Spleen (tissue), 11 donors: ENCODE measurements around the gene SLC16A10. TPM values are rescaled to one million over a fixed set of nuclear protein-coding genes. Genes with fewer than 3 reads are reported as not detected.

Experiments
- DNase-seq: peaks from one replicate; pipeline ENCODE4 v3.0.0-alpha.2; 2020
- H3K27ac ChIP-seq, 8 donors: fragments of 200-600 bp; sonication (generic) in 7 of 8; 1 replicate in 4 of 8; 2 replicates in 4 of 8; pipeline versions ENCODE4 v1.5.0 to v1.8.0; 2016 to 2021; ENCODE audit warnings: inconsistent platforms in 4 of 8, mild to moderate bottlenecking in 4 of 8, moderate library complexity in 1 of 8
- H3K27me3 ChIP-seq, 7 donors: fragments of 200-600 bp; sonication (generic) in 6 of 7; replicated peaks in 1 of 7; 1 replicate in 4 of 7; 2 replicates in 3 of 7; pipeline versions ENCODE4 v1.5.0 to v1.8.0; 2016 to 2021; ENCODE audit warnings: inconsistent platforms in 3 of 7, mild to moderate bottlenecking in 1 of 7
- H3K36me3 ChIP-seq, 6 donors: fragments of 200-600 bp; sonication (generic) in 5 of 6; 1 replicate in 4 of 6; 2 replicates in 2 of 6; pipeline versions ENCODE4 v1.5.0 to v1.8.0; 2016 to 2021; ENCODE audit warnings: inconsistent platforms in 2 of 6
- H3K4me1 ChIP-seq, 6 donors: fragments of 200-600 bp; sonication (generic) in 5 of 6; 1 replicate in 3 of 6; 2 replicates in 3 of 6; pipeline versions ENCODE4 v1.5.0 to v1.8.0; 2016 to 2021; ENCODE audit warnings: inconsistent platforms in 3 of 6
- H3K4me3 ChIP-seq, 8 donors: fragments of 200-600 bp; sonication (generic) in 7 of 8; 1 replicate in 4 of 8; 2 replicates in 4 of 8; pipeline versions ENCODE4 v1.5.0 to v1.8.0; 2016 to 2021; ENCODE audit warnings: inconsistent platforms in 4 of 8, mild to moderate bottlenecking in 4 of 8, moderate library complexity in 2 of 8
- H3K9me3 ChIP-seq, 8 donors: fragments of 200-600 bp; sonication (generic) in 7 of 8; 1 replicate in 4 of 8; 2 replicates in 4 of 8; pipeline versions ENCODE4 v1.5.0 to v1.8.0; 2016 to 2021; ENCODE audit warnings: inconsistent platforms in 4 of 8
- POLR2A ChIP-seq, 3 donors: fragments of 450-650 bp; IDR thresholded peaks; one replicate each; pipeline ENCODE4 v1.5.1; 2017; ENCODE audit warnings: antibody characterized with exemption in 3 of 3, mild to moderate bottlenecking in 1 of 3
- POLR2AphosphoS5 ChIP-seq, 3 donors: sonication (generic); formaldehyde crosslinking; IDR thresholded peaks; one replicate each; pipeline ENCODE4 v1.5.1; 2017; ENCODE audit warnings: antibody characterized with exemption in 3 of 3
- WGBS, 5 donors: extraction: QIAGEN DNeasy Blood & Tissue Kit in 3 of 5; methylation state at CpG; one replicate each; pipeline versions ENCODE4 v1.1.5 to v1.1.7; 2013 to 2018; 5-methylcytosine and 5-hydroxymethylcytosine counted together
- intact Hi-C: fragments of 100-400 bp; cut with DNase I; formaldehyde crosslinking; loops from one replicate; pipeline ENCODE4 v1.15.0; 2023; ENCODE audit warnings: low total_unique reads
- polyA plus RNA-seq, 3 donors: library from polyadenylated mRNA; stranded (reverse); fragments of 200-250 nt; gene quantifications; one replicate each; pipeline ENCODE4 v1.2.1, GENCODE V29; 2013
- total RNA-seq, 7 donors: library from RNA; depleted of rRNA in 3 of 7; stranded (reverse); fragments of >200 nt in 3 of 7; fragmentation: NEBNext Ultra II Directional in 4 of 7; extraction: Animal tissue kit (Norgen Biotek cat#: 25700) in 4 of 7; gene quantifications; one replicate each; pipeline versions ENCODE4 v1.1.0 to v1.2.1, GENCODE V29; 2016 to 2021
- TF ChIP-seq, protein P1 (sequence below), 11 experiments: fragments of 200-600 bp in 7 of 11; fragments of 450-650 bp in 4 of 11; sonication (generic) in 4 of 11; IDR thresholded peaks in 8 of 11; conservative IDR thresholded peaks in 3 of 11; 1 replicate in 7 of 11; 2 replicates in 4 of 11; pipeline versions ENCODE4 v1.4.0 to v1.8.0; 2016 to 2021; ENCODE audit warnings: antibody characterized with exemption in 11 of 11, inconsistent platforms in 4 of 11, mild to moderate bottlenecking in 1 of 11
- donor health status: healthy with polysubstance abuse.
- donor health status: DM: no; HTN: no; CAD: no; lungs with moderate emphysema.
- donor health status: DM: no; HTN: no; CAD: no.
- donor health status: Bipolar disorder and iron deficiency.
- donor health status: healthy.
- donor health status: DM: no; HTN: no; CAD: no.
- donor health status: DM: yes; HTN: yes; CAD: no.

Gene SLC16A10
- total and polyA plus RNA-seq, 10 donors: 0.24 to 19.9 (median 5.6) TPM

DNA sequence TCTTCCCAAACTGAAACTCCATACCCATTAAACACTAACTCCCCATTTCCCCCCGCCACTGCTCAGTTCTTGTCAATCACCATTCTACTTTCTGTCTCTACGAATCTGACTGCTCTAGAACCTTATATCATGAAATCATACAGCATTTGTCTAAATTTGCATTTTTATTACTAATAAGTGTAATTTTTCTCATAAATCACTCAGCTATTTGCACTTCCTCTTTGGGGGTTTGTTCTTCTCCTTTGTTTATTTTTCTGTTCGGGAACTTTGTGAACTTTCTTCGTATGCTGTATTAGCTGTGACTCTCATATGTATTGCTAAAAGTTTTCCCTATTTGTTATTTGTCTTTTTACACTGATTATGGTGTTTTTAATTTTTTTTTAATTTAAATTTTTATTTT, 152.2 kb downstream of the SLC16A10 start:
- Histone ChIP-seq H3K27me3 (no peaks in the 10 kb centered on the region), H3K36me3 (no peaks in the 10 kb centered on the region), H3K27ac (peak overlapping the region in 4 of 8 donors; percentile 13 to 30 (median 20)), H3K9me3 (no peaks in the 10 kb centered on the region), H3K4me1 (no peaks in the 10 kb centered on the region), H3K4me3 (no peak overlapping the region)
- 37 to 65% (median 56%) methylated on average over 4 of the region's 4 CpGs for WGBS, 5 donors
- no peak for DNase-seq
- TF ChIP-seq, protein P1, sequence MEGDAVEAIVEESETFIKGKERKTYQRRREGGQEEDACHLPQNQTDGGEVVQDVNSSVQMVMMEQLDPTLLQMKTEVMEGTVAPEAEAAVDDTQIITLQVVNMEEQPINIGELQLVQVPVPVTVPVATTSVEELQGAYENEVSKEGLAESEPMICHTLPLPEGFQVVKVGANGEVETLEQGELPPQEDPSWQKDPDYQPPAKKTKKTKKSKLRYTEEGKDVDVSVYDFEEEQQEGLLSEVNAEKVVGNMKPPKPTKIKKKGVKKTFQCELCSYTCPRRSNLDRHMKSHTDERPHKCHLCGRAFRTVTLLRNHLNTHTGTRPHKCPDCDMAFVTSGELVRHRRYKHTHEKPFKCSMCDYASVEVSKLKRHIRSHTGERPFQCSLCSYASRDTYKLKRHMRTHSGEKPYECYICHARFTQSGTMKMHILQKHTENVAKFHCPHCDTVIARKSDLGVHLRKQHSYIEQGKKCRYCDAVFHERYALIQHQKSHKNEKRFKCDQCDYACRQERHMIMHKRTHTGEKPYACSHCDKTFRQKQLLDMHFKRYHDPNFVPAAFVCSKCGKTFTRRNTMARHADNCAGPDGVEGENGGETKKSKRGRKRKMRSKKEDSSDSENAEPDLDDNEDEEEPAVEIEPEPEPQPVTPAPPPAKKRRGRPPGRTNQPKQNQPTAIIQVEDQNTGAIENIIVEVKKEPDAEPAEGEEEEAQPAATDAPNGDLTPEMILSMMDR (IDR thresholded peaks at IDR 0.05 in 8 of 11, conservative IDR thresholded peaks at IDR 0.05 in 3 of 11): no peak
- TF ChIP-seq POLR2A (IDR thresholded peaks at IDR 0.05) (no peak), POLR2AphosphoS5 (IDR thresholded peaks at IDR 0.05) (no peak)
- intact Hi-C loops: no loop called here

DNA sequence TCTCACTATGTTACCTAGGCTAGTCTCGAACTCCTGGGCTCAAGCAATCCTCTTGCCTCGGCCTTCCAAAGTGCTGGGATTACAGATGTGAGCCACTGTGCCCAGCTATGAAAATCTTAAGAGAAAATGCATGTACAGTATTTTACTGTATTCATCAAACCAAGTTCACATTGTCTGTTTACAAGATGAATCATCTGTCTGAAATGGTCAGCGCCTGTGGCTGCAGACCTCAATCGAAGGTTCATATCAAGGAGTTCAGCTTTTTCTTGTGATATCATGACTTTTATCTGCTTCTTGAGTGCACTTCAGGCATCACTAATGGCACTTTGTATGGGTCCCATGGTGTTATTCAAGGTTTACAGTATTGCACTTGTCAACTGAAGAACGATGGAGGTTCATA, 155.1 kb downstream of the SLC16A10 start:
- Histone ChIP-seq H3K27ac (no peak overlapping the region), H3K4me1 (no peaks in the 10 kb centered on the region), H3K9me3 (no peaks in the 10 kb centered on the region), H3K36me3 (no peaks in the 10 kb centered on the region), H3K27me3 (no peaks in the 10 kb centered on the region), H3K4me3 (no peak overlapping the region)
- 90 to 97% (median 92%) methylated on average over 5 of the region's 5 CpGs for WGBS, 5 donors
- DNase-seq: no peak
- no peak for TF ChIP-seq POLR2AphosphoS5 (IDR thresholded peaks at IDR 0.05)
- TF ChIP-seq, protein P1 (IDR thresholded peaks at IDR 0.05 in 8 of 11, conservative IDR thresholded peaks at IDR 0.05 in 3 of 11): no peak
- intact Hi-C loops: no loop called here

DNA sequence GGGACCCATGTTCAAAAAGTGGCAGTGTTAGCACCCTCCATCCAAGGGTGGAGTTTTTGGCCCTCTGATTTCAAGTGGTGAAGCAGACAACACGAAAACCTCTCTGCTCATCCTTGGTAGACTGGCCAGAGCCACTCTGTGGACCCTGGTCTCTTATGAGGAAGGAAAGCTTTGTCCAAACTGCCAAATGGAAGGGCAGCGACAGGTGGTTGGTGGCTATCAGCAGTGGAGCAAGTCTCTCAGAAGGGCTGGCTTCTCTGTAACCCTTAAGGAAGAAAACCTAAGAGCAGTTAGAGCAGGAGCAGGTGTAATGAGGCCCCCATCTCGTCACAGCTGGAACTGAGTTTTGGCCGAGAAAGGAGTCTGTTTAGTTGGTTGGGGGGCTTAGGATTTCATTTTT, 155.8 kb downstream of the SLC16A10 start:
- 84 to 90% (median 85%) methylated on average over 4 of the region's 4 CpGs for WGBS, 5 donors
- TF ChIP-seq POLR2AphosphoS5 (IDR thresholded peaks at IDR 0.05): no peak
- no peak for TF ChIP-seq POLR2A (IDR thresholded peaks at IDR 0.05)
- TF ChIP-seq, protein P1 (IDR thresholded peaks at IDR 0.05 in 8 of 11, conservative IDR thresholded peaks at IDR 0.05 in 3 of 11): no peak
- H3K9me3 ChIP-seq: no peaks in the 10 kb centered on the region

DNA sequence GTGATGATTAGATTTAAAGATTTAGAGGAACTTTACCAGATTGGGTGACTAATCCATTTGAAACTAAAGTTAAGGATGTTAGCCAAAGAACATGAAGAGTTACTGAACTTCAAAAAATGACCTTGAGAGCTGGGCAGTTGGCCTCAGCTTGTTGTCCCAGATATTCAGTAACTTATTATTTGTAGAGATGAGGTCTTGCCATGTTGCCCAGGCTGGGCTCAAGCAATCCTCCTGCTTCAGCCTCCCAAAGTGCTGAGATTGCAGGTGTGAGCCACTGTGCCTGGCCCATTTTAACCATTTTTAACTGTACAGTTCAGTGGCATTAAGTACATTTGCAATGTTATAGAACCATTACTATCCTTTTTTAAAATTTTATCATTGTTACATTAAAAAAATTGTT, 161.5 kb downstream of the SLC16A10 start:
- TF ChIP-seq POLR2AphosphoS5 (IDR thresholded peaks at IDR 0.05) (no peak), POLR2A (IDR thresholded peaks at IDR 0.05) (no peak)
- TF ChIP-seq, protein P1 (IDR thresholded peaks at IDR 0.05 in 8 of 11, conservative IDR thresholded peaks at IDR 0.05 in 3 of 11): no peak
- H3K27me3 ChIP-seq: peaks cover 0 to 4% (median 0%) of the 10 kb centered on the region in 7 donors
- H3K4me1 ChIP-seq: no peaks in the 10 kb centered on the region
- intact Hi-C loops: no loop called here
- no peak for DNase-seq
- H3K36me3 ChIP-seq: no peaks in the 10 kb centered on the region
- no peak overlapping the region for H3K27ac ChIP-seq
- no peaks in the 10 kb centered on the region for H3K9me3 ChIP-seq
- H3K4me3 ChIP-seq: no peak overlapping the region

More for the DNA sequence above, 155.8 kb downstream of the SLC16A10 start:
- no peak overlapping the region for H3K4me3 ChIP-seq
- H3K4me1 ChIP-seq: no peaks in the 10 kb centered on the region
- H3K36me3 ChIP-seq: no peaks in the 10 kb centered on the region
- H3K27ac ChIP-seq: no peak overlapping the region
- H3K27me3 ChIP-seq: no peaks in the 10 kb centered on the region
- intact Hi-C loops: no loop called here
- no peak for DNase-seq
